ENCODE measurements around the gene CENATAC.

- no peak for TF ChIP-seq ISL1 (CRISPR knock-in tag; IDR thresholded peaks at IDR 0.05)
- no peak for TF ChIP-seq ZFP30 (CRISPR knock-in tag; IDR thresholded peaks at IDR 0.05)
- TF ChIP-seq TSHZ2 (CRISPR knock-in tag; IDR thresholded peaks at IDR 0.05), result no peak
- no peak for TF ChIP-seq ZNF565 (CRISPR knock-in tag; conservative IDR thresholded peaks at IDR 0.05; ENCODE audit: low read depth)
- TF ChIP-seq PATZ1 (CRISPR knock-in tag; IDR thresholded peaks at IDR 0.05; ENCODE audit: borderline replicate concordance), result no peak
- TF ChIP-seq CREB5 (CRISPR knock-in tag; IDR thresholded peaks at IDR 0.05; ENCODE audit: low read depth), result no peak
- TF ChIP-seq ZC3H10 (CRISPR knock-in tag; IDR thresholded peaks at IDR 0.05), result no peak
- TF ChIP-seq ARNTL (CRISPR knock-in tag; IDR thresholded peaks at IDR 0.05; ENCODE audit: borderline replicate concordance, low read depth), result no peak
- no peak for TF ChIP-seq TOX (CRISPR knock-in tag; IDR thresholded peaks at IDR 0.05; ENCODE audit: borderline replicate concordance)
These were observed 415 bp downstream of the CENATAC start for GRCh38 chr11:118998388-118998717.

Measured in SK-N-SH treated with all-trans-retinoic acid at 6 μM for 48 hours (cell line).